NCI-H128 (cell line): ENCODE data around the gene ASTN1.
"Not testable (repeated sequence)": the region's sequence is repeated elsewhere in the genome, so short reads cannot be mapped to it uniquely, and the experiment has no call there.

ENCODE experiments used
- DNase-seq: peaks from one replicate; lab custom pipeline; 2025; ENCODE audit not compliant: unreplicated experiment; lab: John Stamatoyannopoulos, UW

Gene ASTN1

DNA sequence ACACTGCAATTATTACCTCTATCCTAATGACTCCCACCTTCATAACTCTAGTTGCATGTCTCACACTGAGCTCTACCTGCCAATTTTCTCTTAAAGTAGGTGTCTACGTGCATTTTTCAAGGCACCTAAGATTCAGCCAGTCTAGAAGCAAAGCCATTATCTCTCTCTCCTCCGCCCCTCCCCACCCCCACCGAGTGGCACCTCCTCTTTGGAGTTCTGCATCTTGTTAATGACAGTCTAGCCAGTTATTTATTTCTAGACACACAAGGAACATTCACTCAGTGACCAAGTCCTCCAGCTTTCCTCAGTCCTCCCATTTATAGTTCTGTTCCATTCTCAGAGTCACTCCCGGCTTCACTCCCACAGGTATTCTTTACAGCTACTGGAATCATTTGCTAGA, 47.6 kb downstream of the ASTN1 start:
- no peak for DNase-seq

DNA sequence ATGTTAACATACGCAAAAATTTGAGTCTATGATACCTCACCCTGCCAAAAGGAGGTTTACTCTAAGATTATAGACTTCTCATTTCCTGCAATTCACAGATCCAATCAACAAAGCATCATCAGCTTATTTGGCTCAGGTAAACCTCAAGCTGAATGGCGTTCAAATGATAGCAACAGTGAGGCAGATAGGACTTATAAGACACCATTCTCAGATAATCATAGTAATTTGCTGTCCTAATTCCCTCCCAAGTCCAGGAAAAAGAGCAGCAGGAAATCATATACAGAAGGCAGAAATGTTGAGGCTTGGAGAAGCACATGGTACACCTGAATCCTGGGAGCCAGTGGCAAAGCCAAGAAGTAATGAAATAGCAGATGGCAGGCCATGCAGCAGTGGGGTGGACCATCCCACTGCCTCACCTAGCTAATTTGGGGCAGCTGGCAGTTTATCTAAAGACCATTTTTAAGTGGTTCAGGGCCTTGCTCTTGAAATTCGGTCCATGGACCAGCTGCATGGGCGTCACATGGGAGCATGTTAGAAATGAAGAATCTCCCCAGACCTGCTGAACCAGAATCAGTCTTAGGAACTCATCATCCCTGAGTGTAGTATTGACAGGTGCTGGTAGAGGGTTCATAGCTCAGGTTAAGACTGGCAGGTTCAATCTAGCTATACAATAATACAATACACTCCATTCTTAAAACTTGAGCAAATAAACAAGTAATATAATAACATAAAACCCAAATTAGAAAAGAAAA, 57.7 kb downstream of the ASTN1 start:
- no peak for DNase-seq

DNA sequence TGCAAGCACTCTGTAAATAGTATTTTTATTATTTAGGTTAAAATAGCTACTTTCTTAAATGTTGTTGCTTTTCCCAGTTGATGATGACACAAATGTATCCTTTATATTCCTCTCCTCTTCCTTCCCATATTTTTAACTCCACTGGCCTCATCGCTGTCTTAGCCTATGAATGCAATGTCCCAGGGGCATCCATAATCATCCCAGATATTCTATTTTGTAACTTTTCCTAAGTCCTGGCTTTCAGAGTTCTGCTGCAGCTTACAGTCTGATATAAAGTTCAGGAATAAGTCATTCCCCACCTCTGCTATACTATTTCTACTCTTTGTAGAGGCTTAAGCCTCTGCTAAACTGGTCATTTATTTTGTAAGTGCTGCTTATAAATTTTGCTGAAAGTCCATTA, 58.3 kb downstream of the ASTN1 start:
- no peak for DNase-seq

DNA sequence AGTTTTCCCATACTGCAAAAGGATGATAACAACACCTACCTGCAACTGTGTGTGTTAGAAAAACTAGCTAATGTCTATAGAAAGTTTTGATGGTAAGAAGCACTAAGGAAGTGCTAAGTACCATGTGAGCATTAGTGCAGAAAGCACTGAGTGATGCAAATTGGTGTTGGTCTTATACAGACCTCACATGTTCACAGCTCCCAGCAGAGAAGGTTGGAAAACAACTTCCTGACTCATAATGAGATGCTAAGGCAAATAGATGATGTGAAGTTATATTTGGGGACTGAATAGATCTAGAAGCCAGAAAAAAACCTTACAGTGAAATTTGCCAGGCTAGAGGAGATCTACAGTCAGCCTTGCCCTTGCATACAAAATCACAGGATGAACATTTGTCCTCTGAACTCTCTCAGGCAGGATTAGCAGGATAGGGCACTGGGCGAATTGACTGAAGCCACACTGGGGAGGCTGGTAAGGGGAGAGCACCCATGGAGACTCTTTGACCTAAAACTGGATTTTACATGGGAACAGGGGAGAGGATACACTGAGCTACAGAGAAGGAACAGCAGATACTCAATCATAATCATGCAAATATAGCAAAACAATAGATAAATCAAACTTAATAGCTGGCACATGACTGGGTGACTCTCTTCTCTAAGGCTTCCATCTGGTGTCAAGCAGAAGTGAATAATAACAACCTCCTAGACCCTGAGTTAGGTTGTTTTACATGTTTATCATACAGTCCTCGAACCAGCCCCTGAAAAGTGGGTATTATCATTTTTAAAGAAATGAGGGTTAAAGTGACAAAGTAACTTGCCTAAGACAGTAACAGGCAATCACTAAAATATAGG, 61.3 kb downstream of the ASTN1 start:
- DNase-seq: no peak

DNA sequence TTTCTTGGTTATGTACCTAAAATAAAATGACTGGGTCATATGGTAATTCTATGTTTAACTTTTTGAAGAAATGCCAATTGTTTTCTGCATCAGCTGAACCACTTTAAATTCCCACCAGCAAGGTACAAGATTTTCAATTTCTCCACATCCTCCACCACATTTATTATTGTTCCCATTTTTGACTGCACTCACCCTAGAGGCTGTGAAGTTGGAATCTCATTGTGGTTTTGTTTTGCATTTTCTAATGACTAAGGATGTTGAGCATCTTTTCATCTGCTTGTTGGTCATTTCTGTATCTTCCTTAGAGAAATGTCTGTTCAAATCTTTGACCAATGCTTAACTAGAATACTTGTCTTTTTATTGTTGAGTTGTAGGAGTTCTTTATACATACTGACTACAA, 72.5 kb downstream of the ASTN1 start:
- DNase-seq: no peak

DNA sequence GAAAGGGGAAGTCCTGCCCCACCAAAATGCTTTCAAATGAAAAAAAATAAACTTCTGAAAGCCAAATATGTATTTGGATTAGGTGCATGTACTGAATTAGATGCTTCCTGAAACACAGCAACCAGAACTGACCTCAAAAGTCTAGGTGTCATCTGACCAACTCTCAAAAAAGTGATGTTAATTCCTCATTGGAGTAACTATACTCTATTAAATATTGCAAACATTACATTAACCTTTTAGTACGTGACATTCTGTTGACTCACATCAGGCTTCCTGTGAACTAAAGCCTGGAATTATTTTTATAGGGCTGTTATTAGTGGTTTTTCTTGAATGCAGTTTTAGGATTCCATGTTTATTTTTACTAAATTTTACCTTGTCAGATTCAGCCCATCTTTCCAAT, 73.5 kb downstream of the ASTN1 start:
- DNase-seq: no peak

DNA sequence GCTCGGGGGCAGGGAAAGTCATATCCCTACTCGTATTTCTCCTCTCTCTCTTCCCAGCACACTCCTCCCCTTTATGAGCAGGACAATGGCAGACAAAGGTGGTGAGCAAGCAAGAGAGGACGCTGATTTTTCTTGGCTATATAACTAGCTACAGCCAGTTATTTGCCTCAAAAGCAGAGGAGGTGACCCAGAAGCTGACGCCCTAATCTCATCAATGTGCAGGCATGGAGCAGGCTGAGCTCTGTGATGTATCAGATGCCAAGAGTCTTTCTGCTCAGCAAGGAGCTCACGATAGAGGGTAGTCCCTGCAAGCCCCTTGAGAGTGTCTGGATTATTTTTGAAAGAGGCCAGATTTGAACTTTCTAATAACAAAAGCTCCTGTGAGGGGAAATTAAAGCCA, 75.5 kb downstream of the ASTN1 start:
- DNase-seq: no peak

DNA sequence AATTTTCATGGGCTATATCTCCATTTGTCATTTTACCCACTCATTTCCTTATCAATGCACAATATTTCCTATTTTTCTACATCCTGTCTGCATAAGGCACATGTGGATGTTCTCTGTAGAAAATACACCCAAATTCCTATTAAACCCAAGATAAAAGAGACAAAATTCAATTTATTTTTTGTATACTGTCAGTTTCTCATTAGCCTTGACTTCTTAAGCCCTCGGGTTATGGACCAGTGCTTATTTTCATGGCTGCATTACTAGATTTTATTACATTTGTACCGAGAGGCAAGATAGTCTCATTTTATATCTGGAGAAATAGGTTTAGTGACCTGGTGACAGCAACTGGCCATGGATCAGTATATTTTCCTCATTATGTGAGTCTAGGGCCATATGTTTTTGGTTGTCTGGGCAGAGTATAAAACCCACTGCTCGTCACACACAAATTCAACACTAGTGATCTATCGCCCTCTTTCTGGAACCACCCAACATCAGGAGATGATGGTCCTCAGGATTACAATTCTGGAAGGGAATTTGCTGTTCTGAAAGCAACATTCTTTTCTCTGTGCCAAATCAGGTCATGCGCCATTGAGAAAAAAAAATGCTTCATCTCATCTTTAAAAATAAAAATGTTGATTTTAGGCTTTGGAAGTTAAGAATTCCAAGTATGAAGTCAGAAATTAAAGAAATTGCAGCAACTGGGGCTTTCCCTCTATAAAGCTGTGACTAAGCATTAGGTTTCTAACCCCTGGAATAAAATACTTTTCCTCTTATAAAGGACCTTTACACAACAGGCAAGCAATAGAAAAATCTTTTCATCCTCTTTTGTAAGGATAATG, 81.4 kb downstream of the ASTN1 start:
- no peak for DNase-seq

DNA sequence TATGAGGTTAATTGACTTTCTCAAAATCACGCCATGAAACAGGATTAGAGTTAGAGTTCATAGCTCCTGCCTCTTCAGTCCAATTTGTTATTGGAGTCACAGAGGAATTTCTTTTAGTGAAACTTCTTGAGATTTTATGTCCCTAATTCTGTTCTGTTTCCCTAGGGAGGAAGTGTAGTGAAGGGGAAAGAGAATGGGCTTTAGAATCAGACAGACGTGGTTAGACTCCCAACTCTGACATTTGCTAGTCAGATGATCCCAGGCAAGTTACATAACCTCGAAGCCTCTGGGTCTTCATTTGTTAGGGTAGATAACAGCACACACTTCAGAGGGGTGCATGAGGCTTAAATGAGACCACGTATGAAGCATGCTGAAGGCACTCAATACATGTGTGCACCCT, 83.9 kb downstream of the ASTN1 start:
- no peak for DNase-seq

DNA sequence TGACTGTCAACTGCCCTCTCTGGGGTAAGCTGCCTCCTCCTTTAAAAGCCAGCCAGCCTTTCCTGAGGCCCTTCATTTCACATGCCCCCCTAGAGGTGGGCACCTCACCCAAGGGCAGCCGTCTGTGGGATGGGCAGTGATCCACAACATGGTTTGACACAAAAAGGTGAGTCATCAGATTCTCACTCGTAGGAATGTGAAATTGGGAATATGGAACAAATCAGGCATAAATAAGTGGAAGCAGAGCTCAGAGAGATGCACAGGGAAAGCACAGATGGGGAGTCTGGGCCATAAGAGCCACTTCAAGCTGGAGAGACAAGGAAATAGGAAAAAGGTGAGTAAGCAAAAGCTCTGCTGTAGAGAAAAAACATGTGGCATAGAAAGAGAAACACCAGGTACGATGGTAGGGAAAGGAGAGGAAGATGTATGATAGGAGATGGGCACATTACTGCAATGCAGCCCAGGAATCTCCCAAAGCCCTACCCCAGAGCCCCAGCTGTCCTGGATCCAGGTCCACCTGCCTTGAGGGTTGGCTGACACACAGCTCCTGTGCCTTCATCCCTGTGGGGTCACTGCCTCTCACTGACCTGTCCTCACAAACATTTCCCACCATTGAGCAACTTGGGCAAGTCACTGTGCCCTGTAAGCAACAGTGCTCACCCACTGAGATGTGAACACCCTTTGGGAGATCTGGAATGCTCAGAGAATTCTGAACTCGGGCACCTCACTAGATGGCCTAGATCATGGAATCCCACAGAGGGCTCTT, 86.6 kb downstream of the ASTN1 start:
- no peak for DNase-seq

DNA sequence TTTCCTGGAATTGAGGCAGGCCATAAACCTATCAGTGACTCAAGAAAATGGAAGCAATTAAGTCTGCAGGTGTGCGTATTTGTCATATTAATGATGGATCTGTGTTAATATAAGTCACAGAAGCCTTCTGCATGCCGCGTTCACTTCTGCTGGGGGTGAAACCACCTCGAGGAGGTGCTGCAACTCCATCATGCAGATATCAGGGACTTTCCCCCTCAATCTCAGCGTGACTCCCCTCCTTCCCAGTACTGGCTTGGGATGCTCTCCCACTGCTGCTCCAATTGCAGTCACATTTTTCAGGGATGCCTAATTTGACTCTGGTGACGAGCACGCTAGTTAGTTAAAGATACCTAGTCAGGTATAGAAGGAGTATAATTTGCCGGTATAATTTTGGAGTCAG, 87.5 kb downstream of the ASTN1 start:
- no peak for DNase-seq

DNA sequence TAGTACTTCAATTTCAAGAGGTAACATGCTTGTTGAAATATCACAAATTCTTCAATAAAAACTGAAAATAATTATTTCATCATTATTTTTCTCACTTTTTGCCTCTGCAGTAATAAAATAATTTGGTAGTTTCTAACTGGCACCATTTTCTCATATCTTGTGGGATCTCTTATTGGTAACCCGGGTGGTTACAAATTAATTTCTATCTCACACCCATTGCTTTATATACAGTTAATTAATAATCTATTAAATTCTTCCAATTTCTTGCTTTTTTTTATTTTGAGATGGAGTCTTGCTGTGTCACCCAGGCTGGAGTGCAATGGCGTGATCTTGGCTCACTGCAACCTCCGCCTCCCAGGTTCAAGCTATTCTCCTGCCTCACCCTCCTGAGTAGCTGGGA, 89.7 kb downstream of the ASTN1 start:
- DNase-seq: not testable (repeated sequence)

DNA sequence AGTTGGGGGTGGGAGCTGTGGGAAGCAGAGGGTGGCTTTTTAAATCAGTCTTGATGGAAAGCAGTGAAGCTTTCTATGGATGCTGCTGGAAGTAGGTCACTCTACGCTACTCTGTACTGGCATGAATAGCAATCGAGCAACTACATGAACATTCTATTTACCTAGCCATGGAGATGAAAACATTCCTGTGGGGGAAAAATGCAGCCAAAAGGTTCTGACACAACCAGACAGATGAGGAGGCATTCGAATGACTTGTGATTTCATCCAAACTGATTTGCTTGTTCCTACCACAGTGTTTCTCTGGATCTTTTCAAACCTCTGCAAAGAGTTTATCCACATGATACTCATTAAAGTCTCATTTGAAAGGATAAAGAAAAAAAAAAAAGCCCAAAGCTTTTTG, 95.0 kb downstream of the ASTN1 start:
- no peak for DNase-seq

DNA sequence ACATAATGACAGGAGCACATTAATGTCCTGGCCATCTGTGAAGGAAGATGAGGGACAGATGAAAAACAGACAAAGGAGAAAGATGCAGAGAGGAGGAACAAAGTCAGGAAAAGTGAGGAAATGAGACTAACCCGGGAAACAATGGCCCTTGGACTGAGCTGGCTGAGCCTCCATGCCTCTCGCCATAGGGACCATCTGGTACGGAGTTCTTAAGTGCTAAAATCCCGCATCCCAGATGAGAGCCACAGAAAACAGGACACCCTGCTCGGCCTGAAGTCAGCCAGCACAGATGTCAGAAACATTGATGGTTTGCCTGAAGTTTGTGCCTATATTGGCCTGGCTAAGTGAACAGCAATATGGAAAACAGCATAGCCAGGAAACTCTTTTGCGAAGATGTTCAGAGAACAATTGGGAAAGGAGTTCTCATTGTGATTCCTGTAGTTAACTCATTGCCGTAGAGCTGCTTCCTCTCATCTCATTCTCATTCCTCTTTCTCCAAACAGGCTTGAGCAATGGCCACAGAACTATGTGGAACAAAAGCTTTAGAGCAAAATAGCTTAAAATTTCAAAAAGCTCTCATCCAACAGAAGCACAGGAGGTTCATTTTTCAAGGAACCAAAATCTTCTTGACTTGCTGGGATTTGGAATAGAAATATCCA, 96.6 kb downstream of the ASTN1 start:
- no peak for DNase-seq

DNA sequence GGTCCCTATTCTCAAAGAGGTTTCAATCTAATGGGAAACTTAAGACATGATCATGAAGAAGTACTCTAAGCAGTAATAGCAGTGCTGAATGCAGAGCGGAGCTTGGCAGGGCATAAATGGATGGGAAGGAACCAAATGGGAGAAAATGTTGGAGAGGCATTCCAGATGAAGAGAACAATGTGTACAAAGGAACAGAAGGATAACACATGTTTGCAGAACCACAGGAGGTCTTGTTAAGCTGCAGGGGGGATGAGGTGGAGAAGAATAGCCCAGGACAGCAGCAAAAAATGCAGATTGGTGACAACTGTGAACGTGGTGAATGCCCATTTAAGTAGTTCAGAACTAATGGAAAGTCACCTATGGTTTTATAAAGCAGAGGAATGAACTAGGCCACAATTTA, 99.1 kb downstream of the ASTN1 start:
- no peak for DNase-seq

DNA sequence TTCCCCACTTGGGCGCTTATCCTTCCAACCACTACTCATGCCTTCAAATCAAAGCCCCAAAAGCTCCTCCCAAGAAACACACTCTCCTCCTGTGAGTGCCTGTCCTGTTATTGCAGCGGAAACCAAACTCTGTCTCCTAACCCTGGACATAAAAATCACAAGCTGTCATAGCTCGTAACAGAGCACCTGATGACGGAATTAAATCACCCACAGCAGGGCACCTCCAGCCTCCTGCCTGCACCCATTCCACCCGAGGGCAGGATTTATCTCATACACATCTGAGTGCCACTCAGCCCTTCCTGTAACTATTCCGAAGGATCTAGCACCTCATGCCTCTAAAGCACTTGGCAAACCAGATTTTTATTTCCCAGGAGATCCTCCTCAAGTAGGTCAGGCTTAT, 100.9 kb downstream of the ASTN1 start:
- DNase-seq: no peak

DNA sequence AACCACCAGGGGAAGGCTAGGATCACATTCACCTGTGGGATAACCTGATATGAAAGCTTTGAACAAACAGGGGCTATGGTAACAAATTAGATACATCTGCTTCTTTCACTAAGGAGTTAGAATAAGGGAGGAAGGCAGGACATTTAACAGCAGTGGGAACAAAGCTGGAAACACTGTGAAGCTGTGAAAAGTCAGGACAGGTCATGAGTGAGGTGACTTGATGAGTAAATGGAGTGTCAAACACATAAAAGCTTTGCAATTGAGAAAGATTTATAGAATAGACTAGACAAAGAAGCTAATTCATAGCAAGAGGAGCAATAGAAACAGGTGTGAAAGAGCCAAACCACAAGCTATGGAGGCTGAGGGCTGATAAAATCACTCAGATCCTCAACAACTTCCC, 110.0 kb downstream of the ASTN1 start:
- DNase-seq: no peak

DNA sequence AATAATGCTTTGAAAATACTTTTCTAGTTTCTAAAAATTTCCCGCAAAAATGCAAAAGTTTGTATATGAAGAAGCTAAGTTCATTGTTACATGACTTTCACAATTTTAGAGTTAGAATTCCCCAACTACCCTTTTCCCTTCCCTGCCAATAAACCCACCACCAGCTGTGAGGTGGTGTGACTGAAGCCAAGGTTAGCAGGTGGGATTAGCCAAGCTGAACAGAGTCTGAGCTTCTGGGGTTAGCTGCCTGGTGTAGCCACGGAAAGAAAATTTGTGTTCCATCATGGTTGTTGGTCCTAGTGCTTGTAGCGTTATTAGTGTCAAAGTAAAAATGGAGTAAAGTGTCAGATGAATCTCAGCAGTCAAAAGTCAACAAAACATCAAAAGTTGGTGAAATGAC, 110.9 kb downstream of the ASTN1 start:
- no peak for DNase-seq

DNA sequence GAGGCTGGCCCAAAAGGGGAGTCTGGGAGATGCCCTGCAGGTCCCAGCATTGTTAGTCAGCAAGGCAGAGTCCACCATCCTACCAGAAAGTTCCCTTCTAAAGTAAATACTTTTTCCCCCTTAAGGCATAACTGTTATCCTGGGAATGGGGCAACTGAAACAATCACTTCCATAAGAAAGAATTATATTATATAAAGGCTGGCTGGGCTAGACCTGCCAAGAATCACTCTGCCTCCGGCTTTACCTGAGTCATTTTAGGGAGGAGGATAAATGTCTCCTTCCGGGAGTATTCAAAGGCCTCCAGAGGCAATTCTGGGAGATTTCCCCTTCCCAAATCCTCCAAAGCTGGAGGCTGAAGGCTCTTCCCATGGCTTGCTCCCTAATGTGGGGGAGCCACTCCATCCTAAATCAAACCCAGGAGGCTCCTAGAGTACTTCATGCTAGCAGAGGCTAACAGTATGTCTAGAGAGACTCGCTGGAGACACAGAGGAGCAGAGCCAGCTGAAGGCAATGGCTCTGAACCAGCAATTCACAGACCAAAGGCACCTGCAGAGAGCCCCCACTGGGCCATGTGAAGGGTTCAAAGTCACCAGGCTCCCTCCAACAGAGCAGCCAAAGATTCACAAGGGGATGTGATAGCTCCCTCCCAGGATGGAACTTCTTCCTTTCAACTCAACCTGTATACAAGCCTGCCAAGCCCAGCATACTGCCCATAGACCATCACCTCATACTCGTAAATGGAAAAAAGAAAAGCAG, 116.0 kb downstream of the ASTN1 start:
- DNase-seq: no peak

DNA sequence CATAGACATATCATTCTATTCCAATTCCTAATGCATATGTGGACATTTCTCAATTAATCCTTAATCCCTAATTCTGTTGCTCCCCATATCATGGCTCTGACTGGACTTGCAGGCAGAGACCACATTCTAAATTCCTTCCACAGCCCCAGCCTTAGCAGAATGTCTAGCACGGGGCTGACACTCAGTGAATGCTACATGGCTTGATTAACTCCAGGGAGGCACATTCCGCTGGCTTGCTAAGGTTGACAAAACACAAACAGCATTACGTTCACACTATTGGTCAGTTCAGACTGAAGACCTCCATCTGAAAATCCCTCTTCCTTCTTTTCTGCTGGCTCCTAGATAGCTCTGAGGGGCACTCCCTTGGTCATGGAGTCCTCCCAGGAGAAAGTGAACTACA, 119.4 kb downstream of the ASTN1 start:
- no peak for DNase-seq
